Loucy (cell line): Measurements from ENCODE around the gene CCDC73.

Experiments
- CTCF ChIP-seq: fragments of 200-600 bp; sonication (generic); conservative IDR thresholded peaks from 2 replicates; pipeline ENCODE4 v1.5.1; 2014; ENCODE audit warnings: mild to moderate bottlenecking, antibody characterized with exemption, low read length
- EZH2phosphoT487 ChIP-seq: fragments of 200-600 bp; IDR thresholded peaks from 2 replicates; pipeline ENCODE4 v1.6.1; 2018; ENCODE audit warnings: antibody characterized with exemption, mild to moderate bottlenecking, moderate library complexity, borderline replicate concordance

- TF ChIP-seq CTCF (no peak), EZH2phosphoT487 (no peak)
Measured at GRCh38 chr11:32840587-32840986, 46.1 kb upstream of the CCDC73 start.
